Prostate gland (tissue), 2 donors: ENCODE results near the gene STEAP2.

ENCODE experiments used
- CTCF ChIP-seq, 4 experiments: fragments of 200-600 bp in 2 of 4; fragments of 450-650 bp in 2 of 4; sonication (generic) in 2 of 4; IDR thresholded peaks; 1 replicate in 3 of 4; 2 replicates in 1 of 4; pipeline ENCODE4 v1.5.1; 2016 to 2019; ENCODE audit warnings: antibody characterized with exemption in 4 of 4, mild to moderate bottlenecking in 2 of 4, moderate library complexity in 2 of 4
- POLR2AphosphoS5 ChIP-seq: sonication (generic); formaldehyde crosslinking; IDR thresholded peaks from one replicate; pipeline ENCODE4 v1.6.1; 2017; ENCODE audit warnings: antibody characterized with exemption

GRCh38 chr7:90176195-90176594 lies 35.3 kb upstream of the STEAP2 start:
- TF ChIP-seq POLR2AphosphoS5: no peak
- TF ChIP-seq CTCF (IDR thresholded peaks at IDR 0.05): no peak
